Endothelial cell of umbilical vein (primary cell): Measurements from ENCODE around the gene VIPR1. TPM values are rescaled to one million over a fixed set of nuclear protein-coding genes. Genes with fewer than 3 reads are reported as not detected.

Experiments
- BruUV-seq: library from RNA; stranded (reverse); fragments of 400-500 nt; replicated peaks from 2 replicates; lab custom pipeline; 2021; lab: Mats Ljungman, UMichigan
- CTCF ChIA-PET: fragments of 300-600, 350-600 bp; sonication (Branson Sonifier 250); formaldehyde crosslinking; loops from one replicate; lab custom pipeline; 2021; ENCODE audit warnings: antibody characterized with exemption, inconsistent platforms; lab: Charles Lee
- POLR2A ChIA-PET: fragments of 300-600, 350-600 bp; sonication (Branson Sonifier 250); formaldehyde crosslinking; loops from one replicate; lab custom pipeline; 2021; ENCODE audit warnings: antibody characterized with exemption, inconsistent platforms; lab: Charles Lee
- DNase-seq: peaks from one replicate; pipeline ENCODE4 v3.0.0-alpha.2; 2011; ENCODE audit warnings: low read depth, low spot score
- FAIRE-seq: peaks from 2 replicates; lab custom pipeline; 2011; peaks lifted over from hg19 to GRCh38; lab: Jason Lieb, UNC
- H2AFZ ChIP-seq: 2 replicates; pipeline ENCODE4 v1.6.0; 2012; ENCODE audit warnings: low read depth, low read length, control low read depth, inconsistent platforms
- H3K27ac ChIP-seq: 2 replicates; pipeline ENCODE4 v1.5.1; 2011; ENCODE audit warnings: low read depth, mild to moderate bottlenecking, control low read depth, low read length, moderate library complexity; ENCODE audit not compliant: insufficient read depth
- H3K27me3 ChIP-seq, 2 experiments: 2 replicates each; pipeline versions ENCODE4 v1.6.0 to v1.6.1; 2011; ENCODE audit warnings: low read length in 2 of 2, mixed read lengths in 1 of 2; ENCODE audit not compliant: control insufficient read depth in 2 of 2, insufficient read depth in 2 of 2
- H3K36me3 ChIP-seq, 2 experiments: 2 replicates in 1 of 2; 3 replicates in 1 of 2; pipeline ENCODE4 v1.5.1; 2011; ENCODE audit warnings: low read length in 2 of 2, mild to moderate bottlenecking in 1 of 2, moderate library complexity in 1 of 2; ENCODE audit not compliant: control insufficient read depth in 2 of 2, insufficient read depth in 2 of 2; ENCODE audit errors: extremely low read depth in 1 of 2
- H3K4me1 ChIP-seq: 3 replicates; pipeline ENCODE4 v1.5.1; 2011; ENCODE audit warnings: mild to moderate bottlenecking, low read length; ENCODE audit not compliant: control insufficient read depth, insufficient read depth; ENCODE audit errors: extremely low read depth
- H3K4me2 ChIP-seq: 2 replicates; pipeline ENCODE4 v1.6.1; 2011; ENCODE audit warnings: low read length, control low read depth, mixed read lengths; ENCODE audit not compliant: insufficient read depth
- H3K4me3 ChIP-seq, 3 experiments: fragments of 200-600 bp in 1 of 3; sonication (generic), shearing (Covaris generic) in 1 of 3; replicated peaks in 1 of 3; 2 replicates each; pipeline ENCODE4 v1.5.1; 2011 to 2016; ENCODE audit warnings: control low read depth in 3 of 3, low read length in 3 of 3, mild to moderate bottlenecking in 2 of 3, inconsistent platforms in 1 of 3, low read depth in 1 of 3, moderate library complexity in 1 of 3; ENCODE audit not compliant: insufficient read depth in 1 of 3
- H3K79me2 ChIP-seq: 2 replicates; pipeline ENCODE4 v1.6.0; 2012; ENCODE audit warnings: low read length, inconsistent platforms; ENCODE audit not compliant: control insufficient read depth, insufficient read depth
- H3K9ac ChIP-seq: replicated peaks from 2 replicates; pipeline ENCODE3; 2011; ENCODE audit warnings: low read length, control low read depth; ENCODE audit not compliant: insufficient read depth; ENCODE audit errors: extremely low read depth
- H3K9me1 ChIP-seq: replicated peaks from 3 replicates; pipeline ENCODE4 v1.6.0; 2011; ENCODE audit warnings: mild to moderate bottlenecking, low read length; ENCODE audit not compliant: control insufficient read depth, insufficient read depth; ENCODE audit errors: extremely low read depth
- H3K9me3 ChIP-seq: replicated peaks from 2 replicates; pipeline ENCODE4 v1.5.1; 2012; ENCODE audit warnings: low read length, inconsistent platforms; ENCODE audit not compliant: control insufficient read depth, insufficient read depth
- H4K20me1 ChIP-seq: replicated peaks from 2 replicates; pipeline ENCODE3; 2011; ENCODE audit warnings: mild to moderate bottlenecking, low read length; ENCODE audit not compliant: control insufficient read depth, insufficient read depth; ENCODE audit errors: extremely low read depth
- CTCF ChIP-seq, 2 donors: IDR thresholded peaks; 1 replicate in 1 of 2; 2 replicates in 1 of 2; pipeline ENCODE4 v1.5.1; 2011; ENCODE audit warnings: low read length in 2 of 2, mild to moderate bottlenecking in 2 of 2, moderate library complexity in 2 of 2, control low read depth in 1 of 2, inconsistent platforms in 1 of 2, low read depth in 1 of 2; ENCODE audit not compliant: insufficient read depth in 1 of 2; ENCODE audit errors: extremely low read depth in 1 of 2
- EZH2 ChIP-seq: IDR thresholded peaks from 2 replicates; pipeline ENCODE4 v1.6.1; 2012; ENCODE audit warnings: borderline replicate concordance, low read depth, mild to moderate bottlenecking, moderate library complexity, low read length, inconsistent platforms; ENCODE audit not compliant: severe bottlenecking
- JUN ChIP-seq: IDR thresholded peaks from 2 replicates; pipeline ENCODE4 v1.6.1; 2011; ENCODE audit warnings: borderline replicate concordance, low read depth; ENCODE audit not compliant: insufficient read length, insufficient read depth
- MAX ChIP-seq: IDR thresholded peaks from 2 replicates; pipeline ENCODE4 v1.6.1; 2011; ENCODE audit not compliant: insufficient read depth, insufficient read length
- dilution Hi-C: fragments of 300-500 bp; cut with MboI; formaldehyde crosslinking; loops from one replicate; pipeline ENCODE4 v1.15.0; 2019; ENCODE audit warnings: low sequenced_read_pairs; ENCODE audit not compliant: extremely low pct_ligation_motif_present
- intact Hi-C: fragments of 100-400 bp; cut with micrococcal nuclease; formaldehyde crosslinking; loops from one replicate; pipeline ENCODE4 v1.10.0; 2022
- polyA plus RNA-seq, 4 experiments: library from polyadenylated mRNA; depleted of rRNA in 3 of 4; stranded (reverse) in 3 of 4; unstranded in 1 of 4; fragments of >200 nt; gene quantifications; 2 replicates each; pipeline versions ENCODE4 v1.2.1 to v1.2.3, GENCODE V29; 2011 to 2012; ENCODE audit warnings: missing spikeins in 1 of 4
- total RNA-seq: library from RNA; stranded (reverse); gene quantifications from 2 replicates; pipeline ENCODE4 v1.2.3, GENCODE V29; 2021

Gene VIPR1
- total and polyA plus RNA-seq, 2 donors (not counting 3 experiments of a cell fraction or from before 2014, with no cell fraction given): 3.8 to 4.7 TPM

DNA sequence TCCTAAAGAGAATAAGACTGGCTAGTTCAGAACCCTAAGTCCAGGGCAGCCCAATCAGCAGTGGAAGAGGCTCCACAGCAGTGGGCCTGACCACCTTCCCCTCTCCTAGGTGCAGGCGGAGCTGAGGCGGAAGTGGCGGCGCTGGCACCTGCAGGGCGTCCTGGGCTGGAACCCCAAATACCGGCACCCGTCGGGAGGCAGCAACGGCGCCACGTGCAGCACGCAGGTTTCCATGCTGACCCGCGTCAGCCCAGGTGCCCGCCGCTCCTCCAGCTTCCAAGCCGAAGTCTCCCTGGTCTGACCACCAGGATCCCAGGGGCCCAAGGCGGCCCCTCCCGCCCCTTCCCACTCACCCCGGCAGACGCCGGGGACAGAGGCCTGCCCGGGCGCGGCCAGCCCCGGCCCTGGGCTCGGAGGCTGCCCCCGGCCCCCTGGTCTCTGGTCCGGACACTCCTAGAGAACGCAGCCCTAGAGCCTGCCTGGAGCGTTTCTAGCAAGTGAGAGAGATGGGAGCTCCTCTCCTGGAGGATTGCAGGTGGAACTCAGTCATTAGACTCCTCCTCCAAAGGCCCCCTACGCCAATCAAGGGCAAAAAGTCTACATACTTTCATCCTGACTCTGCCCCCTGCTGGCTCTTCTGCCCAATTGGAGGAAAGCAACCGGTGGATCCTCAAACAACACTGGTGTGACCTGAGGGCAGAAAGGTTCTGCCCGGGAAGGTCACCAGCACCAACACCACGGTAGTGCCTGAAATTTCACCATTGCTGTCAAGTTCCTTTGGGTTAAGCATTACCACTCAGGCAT, 33.7 kb downstream of the VIPR1 start:
- no peak overlapping the region for H3K9ac ChIP-seq
- DNase-seq (peak; percentile 16), FAIRE-seq (peak; percentile 64)
- H3K4me1 ChIP-seq: no peaks in the 10 kb centered on the region
- no peak overlapping the region for H2AFZ ChIP-seq
- intact Hi-C loops (loop anchor here (1.0 kb wide), 3 partner anchors 35 to 289 kb away; no protein-coding TSS in a partner anchor), dilution Hi-C loops (no loop called here)
- no peaks in the 10 kb centered on the region for H3K9me3 ChIP-seq
- no peaks in the 10 kb centered on the region for H3K27me3 ChIP-seq
- H4K20me1 ChIP-seq: no peaks in the 10 kb centered on the region
- no peaks in the 10 kb centered on the region for H3K9me1 ChIP-seq
- TF ChIP-seq JUN (no peak), MAX (no peak), CTCF (IDR thresholded peaks at IDR 0.05; ENCODE audit: extremely low read depth in 1 of 2, insufficient read depth in 1 of 2, low read depth in 1 of 2, low read length in 2 of 2) (peak; percentile 49 to 57), EZH2 (no peak)
- H3K27ac ChIP-seq: no peak overlapping the region
- H3K4me2 ChIP-seq: no peak overlapping the region
- POLR2A ChIA-PET: no interaction called here
- BruUV-seq: no TSS peak
- H3K79me2 ChIP-seq: no peaks in the 10 kb centered on the region
- CTCF ChIA-PET: interaction anchor here (1.1 to 5.0 kb wide), 15 partner anchors 10 to 306 kb away, joined by 3 to 61 read pairs (median 5); partner anchors contain the start of gene VIPR1
- H3K4me3 ChIP-seq: no peak overlapping the region
- no peaks in the 10 kb centered on the region for H3K36me3 ChIP-seq
